COR-L47 (cell line): ENCODE measurements around the gene NISCH.

ENCODE experiments used
- DNase-seq: peaks from one replicate; lab custom pipeline; 2025; lab: John Stamatoyannopoulos, UW

NISCH gene

GRCh38 chr3:52527039-52527731, 71.8 kb downstream of the NISCH start:
- no peak for DNase-seq

GRCh38 chr3:52527732-52528585, 72.6 kb downstream of the NISCH start:
- DNase-seq, result no peak

GRCh38 chr3:52528586-52529375, 73.4 kb downstream of the NISCH start:
- DNase-seq, result no peak

- DNase-seq, result no peak
These were observed 74.3 kb downstream of the NISCH start for GRCh38 chr3:52529376-52530333.

GRCh38 chr3:52530918-52531826, 75.8 kb downstream of the NISCH start:
- no peak for DNase-seq

GRCh38 chr3:52531860-52532516, 76.6 kb downstream of the NISCH start:
- no peak for DNase-seq

- peak; percentile 10 for DNase-seq
These were observed 77.1 kb downstream of the NISCH start for GRCh38 chr3:52532517-52532837.

- DNase-seq, result no peak
These were observed 77.6 kb downstream of the NISCH start for GRCh38 chr3:52532838-52533622.

- DNase-seq, result peak; percentile 57
These were observed 78.3 kb downstream of the NISCH start, which contains the start of gene NT5DC2 for GRCh38 chr3:52533623-52534280. Gene NT5DC2 (minus strand): TSS chr3:52533857. CDS start chr3:52533737, 120 bp downstream.

GRCh38 chr3:52534281-52535183, 79.1 kb downstream of the NISCH start:
- DNase-seq, result peak; percentile 34

- no peak for DNase-seq
These were observed 80.2 kb downstream of the NISCH start for GRCh38 chr3:52535411-52536111.

- DNase-seq, result no peak
These were observed 80.6 kb downstream of the NISCH start for GRCh38 chr3:52536112-52536368.

- peak; percentile 94 for DNase-seq
These were observed 81.2 kb downstream of the NISCH start, which contains the start of gene UQCC5 for GRCh38 chr3:52536369-52537164. Gene UQCC5 (plus strand): TSS chr3:52536605. CDS start chr3:52536756, 151 bp downstream.

- no peak for DNase-seq
These were observed 81.8 kb downstream of the NISCH start for GRCh38 chr3:52537165-52537620.

GRCh38 chr3:52537726-52538421, 82.5 kb downstream of the NISCH start:
- DNase-seq, result no peak
